H9 (cell line): ENCODE data around the gene EXD2. TPM values are rescaled to one million over a fixed set of nuclear protein-coding genes. Genes with fewer than 3 reads are reported as not detected.

Source experiments
- DNase-seq: peaks from one replicate; pipeline ENCODE4 v3.0.0-alpha.2; 2017
- H2AFZ ChIP-seq: one replicate; pipeline ENCODE4 v1.6.1; 2013; ENCODE audit warnings: mild to moderate bottlenecking, low read length, control low read depth, moderate library complexity
- H2AK5ac ChIP-seq: 2 replicates; pipeline ENCODE4 v1.6.1; 2013; ENCODE audit warnings: low read length, control low read depth, mixed read lengths; ENCODE audit not compliant: insufficient read length
- H2BK120ac ChIP-seq: one replicate; pipeline ENCODE4 v1.6.1; 2013; ENCODE audit warnings: low read depth, mild to moderate bottlenecking, low read length, control low read depth, inconsistent platforms; ENCODE audit not compliant: poor library complexity, severe bottlenecking
- H2BK12ac ChIP-seq: 2 replicates; pipeline ENCODE4 v1.6.1; 2013; ENCODE audit warnings: low read length, control low read depth, mixed read lengths, low read depth; ENCODE audit not compliant: insufficient read length
- H2BK15ac ChIP-seq: 2 replicates; pipeline ENCODE4 v1.6.1; 2013; ENCODE audit warnings: low read depth, low read length, control low read depth
- H2BK20ac ChIP-seq: one replicate; pipeline ENCODE4 v1.6.1; 2013; ENCODE audit warnings: low read depth, mild to moderate bottlenecking, low read length, control low read depth, inconsistent platforms; ENCODE audit not compliant: poor library complexity, severe bottlenecking
- H2BK5ac ChIP-seq: 2 replicates; pipeline ENCODE4 v1.6.1; 2013; ENCODE audit warnings: low read length, control low read depth, mixed read lengths; ENCODE audit not compliant: insufficient read length
- H3K14ac ChIP-seq: 2 replicates; pipeline ENCODE4 v1.6.1; 2013; ENCODE audit warnings: low read length, control low read depth; ENCODE audit not compliant: insufficient read depth
- H3K18ac ChIP-seq: 2 replicates; pipeline ENCODE4 v1.6.1; 2013; ENCODE audit warnings: low read depth, mild to moderate bottlenecking, mixed read lengths, low read length, control low read depth; ENCODE audit not compliant: insufficient read length
- H3K23ac ChIP-seq: 2 replicates; pipeline ENCODE4 v1.6.1; 2013; ENCODE audit warnings: low read length, control low read depth, mixed read lengths, low read depth; ENCODE audit not compliant: insufficient read length
- H3K23me2 ChIP-seq: 2 replicates; pipeline ENCODE4 v1.6.1; 2013; ENCODE audit warnings: low read depth, mild to moderate bottlenecking, mixed read lengths, low read length, control low read depth; ENCODE audit not compliant: insufficient read length, poor library complexity, severe bottlenecking
- H3K27ac ChIP-seq: 2 replicates; pipeline ENCODE4 v1.5.1; 2013; ENCODE audit warnings: low read length, control low read depth, mixed read lengths, low read depth; ENCODE audit not compliant: insufficient read length
- H3K27me3 ChIP-seq: 2 replicates; pipeline ENCODE4 v1.6.1; 2013; ENCODE audit warnings: low read length, control low read depth, inconsistent platforms; ENCODE audit not compliant: insufficient read depth
- H3K4ac ChIP-seq: 2 replicates; pipeline ENCODE4 v1.6.1; 2013; ENCODE audit warnings: low read depth, mild to moderate bottlenecking, control low read depth, inconsistent platforms, low read length, moderate library complexity
- H3K4me1 ChIP-seq: 2 replicates; pipeline ENCODE4 v1.6.1; 2013; ENCODE audit warnings: low read length, control low read depth, inconsistent platforms; ENCODE audit not compliant: insufficient read depth
- H3K4me2 ChIP-seq: 2 replicates; pipeline ENCODE4 v1.6.1; 2013; ENCODE audit warnings: low read length, control low read depth, mixed read lengths; ENCODE audit not compliant: insufficient read length, insufficient read depth
- H3K56ac ChIP-seq: 2 replicates; pipeline ENCODE4 v1.6.1; 2013; ENCODE audit warnings: low read depth, mild to moderate bottlenecking, mixed read lengths, low read length, control low read depth; ENCODE audit not compliant: insufficient read length
- H3K79me1 ChIP-seq: 2 replicates; pipeline ENCODE4 v1.6.1; 2013; ENCODE audit warnings: low read depth, mild to moderate bottlenecking, moderate library complexity, low read length, control low read depth, inconsistent platforms; ENCODE audit not compliant: insufficient read depth, poor library complexity, severe bottlenecking
- H3K79me2 ChIP-seq: 2 replicates; pipeline ENCODE4 v1.6.1; 2013; ENCODE audit warnings: low read length, control low read depth, inconsistent platforms; ENCODE audit not compliant: insufficient read depth
- H3K9ac ChIP-seq: 2 replicates; pipeline ENCODE4 v1.6.1; 2013; ENCODE audit warnings: low read length, control low read depth, mixed read lengths; ENCODE audit not compliant: insufficient read length; ENCODE audit errors: extremely low read depth
- H3K9me3 ChIP-seq: one replicate; pipeline ENCODE4 v1.6.1; 2013; ENCODE audit warnings: low read depth, low read length, inconsistent platforms; ENCODE audit not compliant: control insufficient read depth
- H3T11ph ChIP-seq: one replicate; pipeline ENCODE4 v1.6.1; 2013; ENCODE audit warnings: mild to moderate bottlenecking, low read length, control low read depth, inconsistent platforms
- H4K20me1 ChIP-seq: one replicate; pipeline ENCODE4 v1.6.1; 2013; ENCODE audit not compliant: control insufficient read depth, insufficient read length, insufficient read depth
- H4K5ac ChIP-seq: 2 replicates; pipeline ENCODE4 v1.6.1; 2013; ENCODE audit warnings: low read depth, mild to moderate bottlenecking, mixed read lengths, low read length, control low read depth; ENCODE audit not compliant: insufficient read length
- H4K8ac ChIP-seq: replicated peaks from 2 replicates; pipeline ENCODE4 v1.6.1; 2013; ENCODE audit warnings: low read length, control low read depth, mixed read lengths, low read depth; ENCODE audit not compliant: insufficient read length
- H4K91ac ChIP-seq: 2 replicates; pipeline ENCODE4 v1.6.1; 2013; ENCODE audit warnings: low read depth, mild to moderate bottlenecking, moderate library complexity, mixed read lengths, low read length, control low read depth; ENCODE audit not compliant: insufficient read length
- H3K27ac Mint-ChIP-seq, 3 experiments: 2 replicates in 2 of 3; 3 replicates in 1 of 3; pipeline ENCODE4 v1.8.0; 2020 to 2021; ENCODE audit warnings: mixed read lengths in 3 of 3, mild to moderate bottlenecking in 1 of 3, moderate library complexity in 1 of 3
- H3K27me3 Mint-ChIP-seq: 2 replicates; pipeline ENCODE4 v1.8.0; 2021; ENCODE audit warnings: low read depth, mild to moderate bottlenecking, moderate library complexity, mixed read lengths
- H3K36me3 Mint-ChIP-seq, 3 experiments: 2 replicates in 2 of 3; 3 replicates in 1 of 3; pipeline ENCODE4 v1.8.0; 2020 to 2021; ENCODE audit warnings: low read depth in 3 of 3, mixed read lengths in 3 of 3; ENCODE audit not compliant: insufficient read depth in 1 of 3
- H3K4me1 Mint-ChIP-seq, 2 experiments: 2 replicates each; pipeline ENCODE4 v1.8.0; 2020; ENCODE audit warnings: mixed read lengths in 2 of 2
- H3K4me3 Mint-ChIP-seq, 2 experiments: 2 replicates in 1 of 2; 3 replicates in 1 of 2; pipeline ENCODE4 v1.8.0; 2020 to 2021; ENCODE audit warnings: mild to moderate bottlenecking in 2 of 2, mixed read lengths in 2 of 2, moderate library complexity in 1 of 2
- H3K9me3 Mint-ChIP-seq, 2 experiments: 2 replicates in 1 of 2; 3 replicates in 1 of 2; pipeline ENCODE4 v1.8.0; 2020; ENCODE audit warnings: mild to moderate bottlenecking in 2 of 2, mixed read lengths in 2 of 2, moderate library complexity in 1 of 2
- WGBS: extraction: QIAGEN DNeasy Blood & Tissue Kit; methylation state at CpG from one replicate; pipeline ENCODE4 v1.1.7; 2013; ENCODE audit warnings: missing lambda C conversion rate, low lambda C conversion rate, mixed read lengths; ENCODE audit not compliant: insufficient read length; ENCODE audit errors: extremely low coverage; 5-methylcytosine and 5-hydroxymethylcytosine counted together
- total RNA-seq: library from RNA; stranded (reverse); gene quantifications from 2 replicates; pipeline ENCODE4 v1.2.1, GENCODE V29; 2021
- TF ChIP-seq, protein P1 (sequence below): fragments of 200-600 bp; sonication (generic); conservative IDR thresholded peaks from 3 replicates; pipeline ENCODE4 v1.8.0; 2021; ENCODE audit warnings: antibody characterized with exemption, mild to moderate bottlenecking

Gene EXD2
- total RNA-seq, 1 experiment from 2014 or later, result 19.6 TPM

DNA sequence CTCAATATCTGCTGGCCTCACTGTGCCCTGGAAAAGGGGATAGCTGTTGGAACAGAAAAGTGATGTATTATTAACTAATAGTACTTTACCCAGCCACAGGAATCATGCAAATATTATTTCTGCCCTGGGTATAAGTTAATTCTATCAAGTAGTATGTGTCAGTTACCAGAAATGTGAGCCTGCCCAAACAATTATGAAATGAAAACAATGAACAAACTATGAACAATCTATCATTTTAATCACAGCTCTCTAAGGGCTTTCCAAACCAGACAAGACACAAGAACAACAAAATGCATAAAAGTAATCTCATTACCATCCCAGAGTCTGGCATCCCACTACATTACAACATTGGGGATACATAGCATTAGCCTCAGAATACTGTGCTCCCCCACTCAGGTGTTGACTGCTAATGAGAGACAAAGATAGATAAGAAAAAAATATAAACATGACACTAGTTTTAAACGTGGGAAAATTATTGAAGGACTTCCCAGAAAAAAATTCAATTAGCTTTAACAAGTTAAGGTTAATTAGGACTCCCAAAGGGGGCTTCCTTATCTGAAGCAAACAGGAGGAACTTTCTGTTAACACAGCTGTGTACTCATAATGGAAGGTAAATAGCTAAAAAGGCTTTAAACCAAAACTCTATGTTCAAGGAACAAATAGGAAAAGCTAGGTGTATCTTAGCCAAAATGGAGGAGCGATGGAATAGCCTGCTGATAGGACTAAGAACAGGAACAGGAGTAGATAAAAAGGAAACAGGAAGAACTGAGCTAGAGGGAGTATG, 41.6 kb upstream of the EXD2 start:
- peaks cover 11 to 22% of the 10 kb centered on the region in 2 experiments for H3K4me1 Mint-ChIP-seq
- H3K36me3 Mint-ChIP-seq, result peaks cover 4 to 14% (median 6%) of the 10 kb centered on the region in 3 experiments; a peak in 6 of 7 replicates
- H3K23ac ChIP-seq, result no peak overlapping the region
- H3K23me2 ChIP-seq, result peaks cover 16% of the 10 kb centered on the region
- H2BK5ac ChIP-seq, result no peak overlapping the region
- H3K14ac ChIP-seq, result no peak overlapping the region
- H3K79me2 ChIP-seq, result peaks cover 2% of the 10 kb centered on the region; the same call in 1 of the 2 replicates
- peaks cover 6% of the 10 kb centered on the region for H3K79me1 ChIP-seq
- H3K4me2 ChIP-seq, result no peak overlapping the region
- no peak overlapping the region for H3T11ph ChIP-seq
- TF ChIP-seq, protein P1, sequence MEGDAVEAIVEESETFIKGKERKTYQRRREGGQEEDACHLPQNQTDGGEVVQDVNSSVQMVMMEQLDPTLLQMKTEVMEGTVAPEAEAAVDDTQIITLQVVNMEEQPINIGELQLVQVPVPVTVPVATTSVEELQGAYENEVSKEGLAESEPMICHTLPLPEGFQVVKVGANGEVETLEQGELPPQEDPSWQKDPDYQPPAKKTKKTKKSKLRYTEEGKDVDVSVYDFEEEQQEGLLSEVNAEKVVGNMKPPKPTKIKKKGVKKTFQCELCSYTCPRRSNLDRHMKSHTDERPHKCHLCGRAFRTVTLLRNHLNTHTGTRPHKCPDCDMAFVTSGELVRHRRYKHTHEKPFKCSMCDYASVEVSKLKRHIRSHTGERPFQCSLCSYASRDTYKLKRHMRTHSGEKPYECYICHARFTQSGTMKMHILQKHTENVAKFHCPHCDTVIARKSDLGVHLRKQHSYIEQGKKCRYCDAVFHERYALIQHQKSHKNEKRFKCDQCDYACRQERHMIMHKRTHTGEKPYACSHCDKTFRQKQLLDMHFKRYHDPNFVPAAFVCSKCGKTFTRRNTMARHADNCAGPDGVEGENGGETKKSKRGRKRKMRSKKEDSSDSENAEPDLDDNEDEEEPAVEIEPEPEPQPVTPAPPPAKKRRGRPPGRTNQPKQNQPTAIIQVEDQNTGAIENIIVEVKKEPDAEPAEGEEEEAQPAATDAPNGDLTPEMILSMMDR, result no peak
- no peak overlapping the region for H3K27ac ChIP-seq
- peaks cover 6% of the 10 kb centered on the region for H3K27me3 Mint-ChIP-seq
- H3K56ac ChIP-seq, result no peak overlapping the region
- no peak overlapping the region for H2BK20ac ChIP-seq
- H3K27me3 ChIP-seq, result no peaks in the 10 kb centered on the region; the same call in 1 of the 2 replicates
- no peak for DNase-seq
- no CpG with 5 or more reads among the region's 2 CpGs for WGBS
- no peak overlapping the region for H3K27ac Mint-ChIP-seq
- no peak overlapping the region for H4K5ac ChIP-seq
- no peak overlapping the region for H3K18ac ChIP-seq
- H3K4me3 Mint-ChIP-seq, result peak overlapping the region; percentile 30 to 91; a peak in 4 of 5 replicates
- H3K4me1 ChIP-seq, result peaks cover 2% of the 10 kb centered on the region; the same call in 1 of the 2 replicates
- H3K9me3 ChIP-seq, result no peaks in the 10 kb centered on the region
- no peak overlapping the region for H2BK120ac ChIP-seq
- H3K9me3 Mint-ChIP-seq, result 0 out of 5 replicates have a peak, but pooled peaks cover 0 to 2% of the 10 kb centered on the region in 2 experiments
- no peaks in the 10 kb centered on the region for H4K20me1 ChIP-seq
- H2BK15ac ChIP-seq, result no peak overlapping the region
- no peak overlapping the region for H2BK12ac ChIP-seq
- H2AK5ac ChIP-seq, result no peak overlapping the region
- no peak overlapping the region for H2AFZ ChIP-seq
- no peak overlapping the region for H3K4ac ChIP-seq
- no peak overlapping the region for H4K91ac ChIP-seq
- H4K8ac ChIP-seq, result no peak overlapping the region
- no peak overlapping the region for H3K9ac ChIP-seq
